Left kidney (tissue), 2 donors: ENCODE measurements around the gene FAM241A. TPM values are rescaled to one million over a fixed set of nuclear protein-coding genes. Genes with fewer than 3 reads are reported as not detected.
"Not testable (repeated sequence)": the region's sequence is repeated elsewhere in the genome, so short reads cannot be mapped to it uniquely, and the experiment has no call there.

Experiments
- DNase-seq: peaks from one replicate; pipeline ENCODE4 v3.0.0-alpha.2; 2013
- polyA plus RNA-seq: library from polyadenylated mRNA; unstranded; fragments of 120-200 nt; gene quantifications from one replicate; pipeline ENCODE4 v1.2.1, GENCODE V29; 2013; ENCODE audit not compliant: insufficient read length

FAM241A gene
- polyA plus RNA-seq, 1 donor = 1.6 TPM

GRCh38 chr4:112130906-112131305 lies 14.3 kb upstream of the FAM241A start:
- no peak for DNase-seq

GRCh38 chr4:112136551-112136950 lies 8.7 kb upstream of the FAM241A start:
- DNase-seq = no peak

- no peak for DNase-seq
Measured at GRCh38 chr4:112138538-112138937, 6.7 kb upstream of the FAM241A start.

GRCh38 chr4:112140536-112140935 lies 4.7 kb upstream of the FAM241A start:
- no peak for DNase-seq

GRCh38 chr4:112141366-112142138 lies 3.7 kb upstream of the FAM241A start:
- no peak for DNase-seq

- DNase-seq = no peak
Measured at GRCh38 chr4:112142182-112142581, 3.1 kb upstream of the FAM241A start.

GRCh38 chr4:112143781-112144180 lies 1.5 kb upstream of the FAM241A start:
- DNase-seq = no peak

GRCh38 chr4:112144546-112145325 lies 518 bp upstream of the FAM241A start:
- no peak for DNase-seq

GRCh38 chr4:112145790-112146501 lies 692 bp downstream of the FAM241A start:
- DNase-seq = peak; percentile 19

- peak; percentile 5 for DNase-seq
Measured at GRCh38 chr4:112146502-112146813, 1.2 kb downstream of the FAM241A start.

- DNase-seq = no peak
Measured at GRCh38 chr4:112147697-112148096, 2.4 kb downstream of the FAM241A start.

GRCh38 chr4:112150920-112151319 lies 5.7 kb downstream of the FAM241A start:
- no peak for DNase-seq

GRCh38 chr4:112152521-112152920 lies 7.3 kb downstream of the FAM241A start:
- no peak for DNase-seq

- DNase-seq = no peak
Measured at GRCh38 chr4:112153211-112153791, 8.0 kb downstream of the FAM241A start.

- no peak for DNase-seq
Measured at GRCh38 chr4:112156112-112156511, 10.9 kb downstream of the FAM241A start.

- DNase-seq = no peak
Measured at GRCh38 chr4:112156553-112156952, 11.3 kb downstream of the FAM241A start.

- not testable (repeated sequence) for DNase-seq
Measured at GRCh38 chr4:112163706-112164105, 18.5 kb downstream of the FAM241A start.

- DNase-seq = no peak
Measured at GRCh38 chr4:112167794-112168193, 22.5 kb downstream of the FAM241A start.

GRCh38 chr4:112168719-112169500 lies 23.7 kb downstream of the FAM241A start:
- no peak for DNase-seq

GRCh38 chr4:112170451-112170993 lies 25.3 kb downstream of the FAM241A start:
- DNase-seq = no peak

GRCh38 chr4:112171051-112171763 lies 26.0 kb downstream of the FAM241A start:
- DNase-seq = not testable (repeated sequence)
